Mucosa of rectum (tissue), 2 donors: ENCODE data around the gene PBX3.

Experiments used
- H3K27ac ChIP-seq, 2 donors: one replicate each; pipeline ENCODE4 v1.7.0; 2013; ENCODE audit warnings: inconsistent platforms in 2 of 2, low read depth in 2 of 2, low read length in 2 of 2
- H3K27me3 ChIP-seq, 2 donors: one replicate each; pipeline ENCODE4 v1.7.0; 2013; ENCODE audit warnings: low read length in 2 of 2; ENCODE audit not compliant: control insufficient read depth in 2 of 2, insufficient read depth in 2 of 2
- H3K36me3 ChIP-seq, 2 donors: one replicate each; pipeline ENCODE4 v1.7.0; 2013; ENCODE audit warnings: low read length in 2 of 2; ENCODE audit not compliant: control insufficient read depth in 2 of 2, insufficient read depth in 2 of 2
- H3K4me1 ChIP-seq, 2 donors: one replicate each; pipeline ENCODE4 v1.7.0; 2013; ENCODE audit warnings: low read length in 2 of 2, mild to moderate bottlenecking in 1 of 2; ENCODE audit not compliant: control insufficient read depth in 2 of 2, insufficient read depth in 2 of 2
- H3K4me3 ChIP-seq, 2 donors: one replicate each; pipeline ENCODE4 v1.7.0; 2013; ENCODE audit warnings: low read length in 2 of 2
- H3K9ac ChIP-seq, 2 donors: one replicate each; pipeline ENCODE4 v1.7.0; 2013; ENCODE audit warnings: low read length in 2 of 2, low read depth in 1 of 2, mild to moderate bottlenecking in 1 of 2
- H3K9me3 ChIP-seq, 2 donors: one replicate each; pipeline ENCODE4 v1.7.0; 2013; ENCODE audit warnings: low read length in 2 of 2; ENCODE audit not compliant: control insufficient read depth in 2 of 2
- donor health status: healthy.
- donor health status: Normal muscosa, but diverticular disease.

Gene PBX3

GRCh38 chr9:125924351-125924750 lies 177.2 kb downstream of the PBX3 start:
- Histone ChIP-seq H3K27ac (no peak overlapping the region), H3K4me1 (no peaks in the 10 kb centered on the region), H3K9ac (no peak overlapping the region), H3K4me3 (no peak overlapping the region), H3K27me3 (no peaks in the 10 kb centered on the region), H3K9me3 (no peaks in the 10 kb centered on the region), H3K36me3 (no peaks in the 10 kb centered on the region)

- H3K4me3 ChIP-seq: no peak overlapping the region
- no peak overlapping the region for H3K27ac ChIP-seq
- H3K4me1 ChIP-seq: no peaks in the 10 kb centered on the region
- H3K27me3 ChIP-seq: no peaks in the 10 kb centered on the region
- H3K36me3 ChIP-seq: no peaks in the 10 kb centered on the region
- no peaks in the 10 kb centered on the region for H3K9me3 ChIP-seq
- H3K9ac ChIP-seq: no peak overlapping the region
Measured at GRCh38 chr9:125926936-125927335, 179.8 kb downstream of the PBX3 start.

GRCh38 chr9:125929846-125930245 lies 182.7 kb downstream of the PBX3 start:
- H3K4me3 ChIP-seq: no peak overlapping the region
- H3K4me1 ChIP-seq: no peaks in the 10 kb centered on the region
- H3K27me3 ChIP-seq: no peaks in the 10 kb centered on the region
- H3K9ac ChIP-seq: no peak overlapping the region
- H3K36me3 ChIP-seq: no peaks in the 10 kb centered on the region
- H3K27ac ChIP-seq: no peak overlapping the region
- H3K9me3 ChIP-seq: no peaks in the 10 kb centered on the region

- Histone ChIP-seq H3K27ac (no peak overlapping the region), H3K36me3 (no peaks in the 10 kb centered on the region), H3K4me3 (no peak overlapping the region), H3K9me3 (no peaks in the 10 kb centered on the region), H3K4me1 (no peaks in the 10 kb centered on the region), H3K27me3 (no peaks in the 10 kb centered on the region), H3K9ac (no peak overlapping the region)
Measured at GRCh38 chr9:125931211-125931610, 184.0 kb downstream of the PBX3 start.

- Histone ChIP-seq H3K27me3 (no peaks in the 10 kb centered on the region), H3K4me3 (no peak overlapping the region), H3K9me3 (no peaks in the 10 kb centered on the region), H3K27ac (no peak overlapping the region), H3K36me3 (no peaks in the 10 kb centered on the region), H3K9ac (no peak overlapping the region), H3K4me1 (no peaks in the 10 kb centered on the region)
Measured at GRCh38 chr9:125932012-125932411, 184.8 kb downstream of the PBX3 start.

GRCh38 chr9:125932746-125933455 lies 185.7 kb downstream of the PBX3 start:
- no peaks in the 10 kb centered on the region for H3K4me1 ChIP-seq
- H3K9ac ChIP-seq: no peak overlapping the region
- H3K27ac ChIP-seq: no peak overlapping the region
- no peak overlapping the region for H3K4me3 ChIP-seq
- H3K27me3 ChIP-seq: no peaks in the 10 kb centered on the region
- no peaks in the 10 kb centered on the region for H3K36me3 ChIP-seq
- no peaks in the 10 kb centered on the region for H3K9me3 ChIP-seq

GRCh38 chr9:125942125-125942524 lies 195.0 kb downstream of the PBX3 start:
- H3K4me1 ChIP-seq: no peaks in the 10 kb centered on the region
- H3K4me3 ChIP-seq: no peak overlapping the region
- no peaks in the 10 kb centered on the region for H3K27me3 ChIP-seq
- H3K9me3 ChIP-seq: no peaks in the 10 kb centered on the region
- no peak overlapping the region for H3K27ac ChIP-seq
- no peaks in the 10 kb centered on the region for H3K36me3 ChIP-seq
- no peak overlapping the region for H3K9ac ChIP-seq

GRCh38 chr9:125943831-125944230 lies 196.7 kb downstream of the PBX3 start:
- Histone ChIP-seq H3K27ac (no peak overlapping the region), H3K4me3 (no peak overlapping the region), H3K27me3 (no peaks in the 10 kb centered on the region), H3K9ac (no peak overlapping the region), H3K9me3 (no peaks in the 10 kb centered on the region), H3K4me1 (no peaks in the 10 kb centered on the region), H3K36me3 (no peaks in the 10 kb centered on the region)

- no peak overlapping the region for H3K9ac ChIP-seq
Measured at GRCh38 chr9:125946397-125946796, 199.2 kb downstream of the PBX3 start.

GRCh38 chr9:125948887-125949596 lies 201.9 kb downstream of the PBX3 start:
- no peaks in the 10 kb centered on the region for H3K27me3 ChIP-seq
- no peak overlapping the region for H3K27ac ChIP-seq
- no peaks in the 10 kb centered on the region for H3K9me3 ChIP-seq
- H3K4me1 ChIP-seq: no peaks in the 10 kb centered on the region
- H3K4me3 ChIP-seq: no peak overlapping the region
- no peaks in the 10 kb centered on the region for H3K36me3 ChIP-seq
- no peak overlapping the region for H3K9ac ChIP-seq

More at GRCh38 chr9:125946397-125946796, 199.2 kb downstream of the PBX3 start:
- no peaks in the 10 kb centered on the region for H3K4me1 ChIP-seq
- H3K27me3 ChIP-seq: no peaks in the 10 kb centered on the region
- H3K9me3 ChIP-seq: no peaks in the 10 kb centered on the region
- H3K4me3 ChIP-seq: no peak overlapping the region
- no peak overlapping the region for H3K27ac ChIP-seq
- H3K36me3 ChIP-seq: no peaks in the 10 kb centered on the region
